NCI-H2196 treated with DMSO at 0.1 percent for 48 hours (cell line): ENCODE measurements around the gene NUP155.
"Not testable (repeated sequence)": the region's sequence is repeated elsewhere in the genome, so short reads cannot be mapped to it uniquely, and the experiment has no call there.

ENCODE experiments used
- DNase-seq: peaks from one replicate; lab custom pipeline; 2025; ENCODE audit not compliant: unreplicated experiment; lab: John Stamatoyannopoulos, UW

NUP155 gene

DNA sequence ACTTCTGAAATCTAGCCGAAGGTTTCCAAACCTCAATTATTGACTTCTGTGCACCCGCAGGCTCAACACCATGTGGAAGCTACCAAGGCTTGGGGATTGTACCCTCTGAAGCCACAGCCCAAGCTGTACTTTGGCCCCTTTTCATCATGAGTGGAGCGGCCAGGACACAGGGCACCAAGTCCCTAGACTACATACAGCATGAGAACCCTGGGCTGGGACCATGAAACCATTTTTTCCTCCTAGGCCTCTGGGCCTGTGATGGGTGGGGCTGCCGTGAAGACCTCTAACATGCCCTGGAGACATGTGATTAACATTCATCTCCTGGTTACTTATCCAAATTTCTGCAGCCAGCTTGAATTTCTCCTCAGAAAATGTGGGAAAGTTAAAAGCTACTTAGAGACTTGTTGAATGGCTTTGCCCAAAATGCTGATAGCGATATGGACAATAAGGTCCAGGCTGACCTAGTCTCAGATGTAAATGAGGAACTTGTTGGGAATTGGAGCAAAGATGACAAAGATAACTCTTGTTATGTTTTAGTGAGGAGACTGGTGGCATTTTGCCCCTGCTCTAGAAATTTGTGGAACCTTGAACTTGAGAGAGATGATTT lies 87.6 kb downstream of the NUP155 start:
- DNase-seq, result no peak

DNA sequence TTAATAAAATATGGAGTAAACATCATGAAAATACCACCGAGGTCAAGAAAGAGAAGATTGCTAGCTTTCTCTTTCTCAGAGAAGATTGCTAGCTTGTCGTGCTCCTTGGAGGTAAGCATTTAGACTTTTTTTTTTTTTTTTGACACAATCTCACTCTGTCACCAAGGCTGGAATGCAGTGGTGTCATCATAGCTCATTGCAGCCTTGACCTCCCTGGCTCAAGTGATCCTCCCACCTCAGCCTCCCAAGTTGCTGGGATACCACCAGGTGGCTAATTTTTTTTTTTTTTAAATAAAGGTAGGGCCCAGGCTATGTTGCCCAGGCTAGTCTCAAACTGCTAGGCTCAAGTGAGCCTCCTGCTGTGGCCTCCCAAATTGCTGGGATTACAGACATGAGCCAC lies 95.4 kb downstream of the NUP155 start:
- DNase-seq, result no peak

DNA sequence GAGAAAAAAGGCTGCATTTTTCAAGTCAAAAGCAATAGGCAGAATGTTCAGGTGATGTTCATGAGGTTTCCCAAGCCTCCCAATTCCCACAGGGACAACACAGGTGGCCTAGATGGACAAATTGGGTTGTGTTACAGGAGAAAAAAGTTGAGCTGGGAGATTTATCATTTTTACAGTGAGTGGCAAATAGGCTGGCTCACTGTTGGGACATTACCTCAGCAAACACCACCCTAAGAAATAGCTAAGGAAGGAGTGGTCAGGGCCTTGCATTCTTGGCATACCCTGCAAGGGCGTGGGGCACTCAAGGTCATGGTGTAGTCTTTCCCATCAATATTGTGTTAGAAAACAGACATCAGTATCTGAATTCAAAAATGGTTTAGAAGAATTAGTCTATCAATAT lies 98.4 kb downstream of the NUP155 start:
- DNase-seq, result no peak

DNA sequence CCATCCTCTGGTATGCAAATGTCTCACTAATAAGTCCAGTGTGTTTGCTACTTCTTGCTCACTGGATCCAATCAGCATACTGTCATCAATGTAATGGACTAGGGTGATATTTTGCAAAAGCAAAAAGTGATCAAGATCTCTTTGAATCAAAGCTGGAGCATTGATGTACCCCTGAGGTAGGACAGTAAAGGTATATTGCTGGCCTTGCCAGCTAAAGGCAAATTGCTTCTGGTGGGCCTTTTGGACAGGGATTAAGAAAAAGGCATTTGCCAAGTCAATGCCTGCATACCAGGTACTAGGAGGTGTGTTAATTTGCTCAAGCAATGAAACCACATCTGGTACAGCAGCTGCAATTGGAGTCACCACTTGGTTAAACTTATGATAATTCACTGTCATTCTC lies 102.8 kb downstream of the NUP155 start:
- DNase-seq, result not testable (repeated sequence)

- no peak for DNase-seq
Measured at GRCh38 chr5:37255774-37256358, 115.0 kb downstream of the NUP155 start.

DNA sequence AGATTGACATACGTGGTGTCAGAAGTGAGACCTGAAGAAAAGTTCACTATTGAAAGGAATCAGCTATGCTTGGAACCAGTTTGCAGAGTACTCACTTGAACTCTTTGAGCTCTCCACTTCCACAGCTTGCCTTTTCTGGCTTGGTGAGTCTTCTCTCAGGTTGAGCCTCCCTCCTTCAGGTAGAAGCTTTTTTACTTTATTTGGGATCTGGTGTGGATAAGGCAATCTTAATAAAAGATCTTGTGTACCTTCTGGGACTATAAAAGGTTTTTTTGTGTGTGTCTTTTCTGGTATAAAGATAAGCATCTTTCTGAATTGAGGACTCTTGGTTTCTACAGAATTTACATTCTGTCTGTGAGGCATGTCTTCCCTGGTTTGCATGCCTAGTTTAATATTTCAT lies 116.3 kb downstream of the NUP155 start:
- no peak for DNase-seq

- DNase-seq, result no peak
Measured at GRCh38 chr5:37251665-37252064, 119.2 kb downstream of the NUP155 start.

GRCh38 chr5:37249815-37250164 lies 121.1 kb downstream of the NUP155 start:
- no peak for DNase-seq

GRCh38 chr5:37248970-37249814 lies 121.7 kb downstream of the NUP155 start, which contains the start of gene CPLANE1:
CPLANE1 (minus strand) TSS chr5:37249376; CDS start chr5:37247698, 1,678 bp downstream.
- DNase-seq, result peak; percentile 78

DNA sequence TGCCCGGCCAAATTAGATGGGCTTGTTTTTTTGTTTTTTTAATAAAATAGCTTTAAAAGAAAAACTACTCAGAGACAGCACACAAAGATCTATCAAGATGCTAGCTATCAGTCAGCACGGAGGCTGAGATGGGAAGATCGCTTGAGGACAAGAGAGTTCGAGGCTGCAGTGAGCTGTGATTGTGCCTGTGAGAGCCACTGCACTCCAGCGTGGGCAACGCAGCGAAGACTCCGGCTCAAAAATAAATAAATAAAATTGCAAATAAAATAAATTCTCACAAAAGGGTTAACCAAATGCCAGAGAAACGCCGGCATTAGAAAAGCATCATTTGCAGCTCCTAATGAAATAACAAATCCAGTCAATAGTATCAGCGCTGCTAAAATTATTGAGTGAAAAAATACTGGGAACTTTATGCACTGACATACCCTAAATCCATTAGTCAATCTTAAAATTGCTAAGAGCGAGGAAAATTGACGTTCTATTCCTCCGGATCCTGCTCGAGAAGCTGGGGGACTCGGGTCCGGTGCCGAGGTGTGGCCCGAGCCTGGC lies 122.4 kb downstream of the NUP155 start:
- DNase-seq, result no peak

- DNase-seq, result no peak
Measured at GRCh38 chr5:37247496-37247895, 123.4 kb downstream of the NUP155 start.

GRCh38 chr5:37247036-37247435 lies 123.9 kb downstream of the NUP155 start:
- no peak for DNase-seq
